D721Med (cell line): ENCODE results near the gene ELOVL5.

Source experiments
- DNase-seq: peaks from one replicate; pipeline ENCODE4 v3.0.0; 2011; ENCODE audit warnings: low spot score; ENCODE audit not compliant: insufficient read length
- FAIRE-seq: peaks from 2 replicates; lab custom pipeline; 2011; peaks lifted over from hg19 to GRCh38; lab: Jason Lieb, UNC
- CTCF ChIP-seq: IDR thresholded peaks from 2 replicates; pipeline ENCODE4 v1.5.1; 2012; ENCODE audit warnings: mild to moderate bottlenecking, control low read depth; ENCODE audit not compliant: insufficient read depth; ENCODE audit errors: missing control alignments

ELOVL5 gene

DNA sequence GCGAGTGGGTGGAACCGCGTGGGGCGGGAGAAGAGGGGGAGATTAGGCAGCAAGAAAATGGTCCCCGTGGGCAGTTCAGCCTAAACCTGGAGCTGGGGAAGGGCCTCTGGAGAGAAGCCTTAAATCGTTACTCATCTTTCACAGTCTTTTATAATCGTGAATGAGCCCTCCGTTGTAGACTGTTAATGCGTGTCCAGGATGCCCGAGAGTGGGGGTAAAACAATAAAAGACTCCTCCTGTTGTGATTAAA lies 11.0 kb upstream of the ELOVL5 start:
- DNase-seq, result no peak
- no peak for TF ChIP-seq CTCF
- no peak for FAIRE-seq

GRCh38 chr6:53359095-53359842 lies 10.5 kb upstream of the ELOVL5 start:
- TF ChIP-seq CTCF, result no peak
- DNase-seq (peak; percentile 77), FAIRE-seq (no peak)

- DNase-seq (no peak), FAIRE-seq (no peak)
- TF ChIP-seq CTCF, result no peak
Observed at GRCh38 chr6:53358440-53359094, 9.8 kb upstream of the ELOVL5 start.

DNA sequence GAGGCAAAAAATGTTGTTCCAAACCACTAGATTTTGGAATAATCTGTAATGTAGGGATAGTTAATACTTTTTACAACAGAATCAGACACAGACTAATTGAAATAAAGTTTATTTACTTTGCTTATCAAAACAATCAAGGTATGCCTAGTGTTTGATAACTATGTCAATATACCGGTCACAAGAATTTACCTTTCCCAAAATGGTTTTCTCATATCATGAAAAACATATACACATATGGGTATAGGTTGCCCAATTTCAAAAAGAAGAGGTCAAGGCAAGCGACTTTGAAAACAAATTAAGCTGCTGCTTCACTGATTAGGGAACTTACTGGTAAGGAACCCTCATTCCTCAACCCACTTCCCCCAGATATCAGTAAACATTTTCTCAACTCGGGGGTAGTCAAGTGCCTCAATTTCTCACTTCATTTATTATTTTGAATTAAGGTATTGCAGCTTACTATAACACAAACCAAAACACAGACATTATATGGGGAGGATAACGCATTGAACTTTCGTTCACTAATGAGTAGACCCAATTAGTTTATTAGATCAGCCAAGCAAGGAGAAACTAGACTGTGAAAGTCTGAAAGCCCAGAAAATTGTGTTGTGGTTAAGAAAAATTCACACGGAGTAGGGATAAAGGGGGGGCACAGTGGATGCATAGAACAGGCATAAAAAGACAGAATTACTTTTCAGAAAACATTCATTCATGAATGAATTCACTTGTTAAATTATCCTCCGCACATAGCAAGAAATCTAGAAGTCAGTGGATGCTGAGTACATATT lies 9.0 kb upstream of the ELOVL5 start:
- no peak for DNase-seq
- no peak for TF ChIP-seq CTCF
- FAIRE-seq, result no peak

DNA sequence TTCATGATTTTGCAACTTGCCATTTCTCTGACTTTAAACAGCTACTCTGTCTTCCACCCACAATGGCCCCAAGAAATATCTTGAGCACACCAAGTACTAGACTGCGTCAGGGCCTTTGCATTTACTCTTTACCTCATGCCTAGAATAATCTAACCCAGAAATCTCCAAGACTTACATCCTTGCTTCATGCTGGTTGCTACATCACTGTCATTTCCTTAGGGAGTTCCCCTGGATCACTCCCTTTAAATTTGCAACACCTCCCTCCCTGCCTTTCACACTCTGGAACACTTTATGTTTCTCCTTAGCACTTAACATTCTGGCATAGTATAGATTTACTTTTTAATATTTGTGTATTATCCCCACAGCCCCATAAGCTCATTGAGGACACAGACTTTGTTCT lies 4.9 kb upstream of the ELOVL5 start:
- no peak for TF ChIP-seq CTCF
- FAIRE-seq, result no peak
- DNase-seq, result no peak

GRCh38 chr6:53352360-53352759 lies 3.6 kb upstream of the ELOVL5 start:
- TF ChIP-seq CTCF, result no peak
- DNase-seq, result no peak
- FAIRE-seq, result no peak
